Skeletal muscle tissue (tissue), 4 donors: ENCODE data around the gene MUC6. TPM values are rescaled to one million over a fixed set of nuclear protein-coding genes. Genes with fewer than 3 reads are reported as not detected.

Experiments used
- H3K27ac ChIP-seq: one replicate; pipeline ENCODE4 v1.7.0; 2013; ENCODE audit warnings: mild to moderate bottlenecking, low read depth, low read length, inconsistent platforms
- H3K27me3 ChIP-seq, 3 donors: one replicate each; pipeline ENCODE4 v1.7.0; 2013; ENCODE audit warnings: low read length in 3 of 3; ENCODE audit not compliant: control insufficient read depth in 3 of 3, insufficient read depth in 3 of 3
- H3K36me3 ChIP-seq, 3 donors: one replicate each; pipeline ENCODE4 v1.7.0; 2013; ENCODE audit warnings: low read length in 3 of 3; ENCODE audit not compliant: control insufficient read depth in 3 of 3, insufficient read depth in 3 of 3
- H3K4me1 ChIP-seq, 3 donors: one replicate each; pipeline ENCODE4 v1.7.0; 2013; ENCODE audit warnings: low read length in 3 of 3, mild to moderate bottlenecking in 3 of 3; ENCODE audit not compliant: control insufficient read depth in 3 of 3, insufficient read depth in 3 of 3
- H3K4me3 ChIP-seq, 3 donors: one replicate each; pipeline ENCODE4 v1.7.0; 2013; ENCODE audit warnings: low read length in 3 of 3
- H3K9ac ChIP-seq, 3 donors: one replicate each; pipeline ENCODE4 v1.7.0; 2013; ENCODE audit warnings: low read length in 3 of 3, mild to moderate bottlenecking in 3 of 3, moderate library complexity in 2 of 3, low read depth in 1 of 3
- H3K9me3 ChIP-seq, 3 donors: one replicate each; pipeline ENCODE4 v1.7.0; 2013; ENCODE audit warnings: low read length in 3 of 3; ENCODE audit not compliant: control insufficient read depth in 3 of 3
- total RNA-seq: library from RNA; depleted of rRNA; stranded (reverse); fragments of >200 nt; gene quantifications from one replicate; pipeline ENCODE4 v1.2.3, GENCODE V29; 2014
- donor health status: Osteomylitis.

MUC6 gene
- total RNA-seq, 1 donor from 2014 or later = not detected

GRCh38 chr11:1034456-1035295, 1.8 kb downstream of the MUC6 start:
- Histone ChIP-seq H3K27ac (no peak overlapping the region), H3K9me3 (peaks cover 0 to 2% (median 0%) of the 10 kb centered on the region in 3 donors), H3K4me1 (peaks cover 0 to 17% (median 11%) of the 10 kb centered on the region in 3 donors), H3K27me3 (peaks cover 22 to 25% (median 24%) of the 10 kb centered on the region in 3 donors), H3K36me3 (no peaks in the 10 kb centered on the region), H3K9ac (no peak overlapping the region), H3K4me3 (no peak overlapping the region)

- Histone ChIP-seq H3K4me1 (peaks cover 0 to 17% (median 11%) of the 10 kb centered on the region in 3 donors), H3K9me3 (peaks cover 0 to 2% (median 0%) of the 10 kb centered on the region in 3 donors), H3K36me3 (no peaks in the 10 kb centered on the region), H3K4me3 (no peak overlapping the region), H3K27me3 (peaks cover 21 to 25% (median 24%) of the 10 kb centered on the region in 3 donors), H3K27ac (no peak overlapping the region), H3K9ac (no peak overlapping the region)
Observed at GRCh38 chr11:1034001-1034400, 2.5 kb downstream of the MUC6 start.

- H3K9me3 ChIP-seq = peaks cover 0 to 2% (median 0%) of the 10 kb centered on the region in 3 donors
- no peaks in the 10 kb centered on the region for H3K36me3 ChIP-seq
- H3K4me3 ChIP-seq = no peak overlapping the region
- peaks cover 18 to 28% (median 22%) of the 10 kb centered on the region in 3 donors for H3K27me3 ChIP-seq
- H3K9ac ChIP-seq = no peak overlapping the region
- H3K27ac ChIP-seq = no peak overlapping the region
- peaks cover 0 to 17% (median 11%) of the 10 kb centered on the region in 3 donors for H3K4me1 ChIP-seq
Observed at GRCh38 chr11:1033016-1033798, 3.3 kb downstream of the MUC6 start.

GRCh38 chr11:1032310-1032891, 4.1 kb downstream of the MUC6 start:
- no peak overlapping the region for H3K27ac ChIP-seq
- H3K4me1 ChIP-seq = peaks cover 0 to 17% (median 11%) of the 10 kb centered on the region in 3 donors
- H3K4me3 ChIP-seq = no peak overlapping the region
- H3K9ac ChIP-seq = no peak overlapping the region
- H3K36me3 ChIP-seq = no peaks in the 10 kb centered on the region
- peaks cover 18 to 29% (median 21%) of the 10 kb centered on the region in 3 donors for H3K27me3 ChIP-seq
- H3K9me3 ChIP-seq = peaks cover 0 to 2% (median 0%) of the 10 kb centered on the region in 3 donors

- Histone ChIP-seq H3K9me3 (peaks cover 0 to 2% (median 0%) of the 10 kb centered on the region in 3 donors), H3K9ac (no peak overlapping the region), H3K27me3 (peaks cover 15 to 27% (median 18%) of the 10 kb centered on the region in 3 donors), H3K4me3 (no peak overlapping the region), H3K27ac (no peak overlapping the region), H3K36me3 (no peaks in the 10 kb centered on the region), H3K4me1 (peaks cover 0 to 17% (median 11%) of the 10 kb centered on the region in 3 donors)
Observed at GRCh38 chr11:1031121-1031899, 5.2 kb downstream of the MUC6 start.

- H3K36me3 ChIP-seq = no peaks in the 10 kb centered on the region
- no peak overlapping the region for H3K9ac ChIP-seq
- H3K27me3 ChIP-seq = peaks cover 12 to 20% (median 14%) of the 10 kb centered on the region in 3 donors
- peaks cover 0 to 17% (median 11%) of the 10 kb centered on the region in 3 donors for H3K4me1 ChIP-seq
- H3K4me3 ChIP-seq = no peak overlapping the region
- peaks cover 0 to 2% (median 0%) of the 10 kb centered on the region in 3 donors for H3K9me3 ChIP-seq
- H3K27ac ChIP-seq = no peak overlapping the region
Observed at GRCh38 chr11:1030556-1030955, 6.0 kb downstream of the MUC6 start.

DNA sequence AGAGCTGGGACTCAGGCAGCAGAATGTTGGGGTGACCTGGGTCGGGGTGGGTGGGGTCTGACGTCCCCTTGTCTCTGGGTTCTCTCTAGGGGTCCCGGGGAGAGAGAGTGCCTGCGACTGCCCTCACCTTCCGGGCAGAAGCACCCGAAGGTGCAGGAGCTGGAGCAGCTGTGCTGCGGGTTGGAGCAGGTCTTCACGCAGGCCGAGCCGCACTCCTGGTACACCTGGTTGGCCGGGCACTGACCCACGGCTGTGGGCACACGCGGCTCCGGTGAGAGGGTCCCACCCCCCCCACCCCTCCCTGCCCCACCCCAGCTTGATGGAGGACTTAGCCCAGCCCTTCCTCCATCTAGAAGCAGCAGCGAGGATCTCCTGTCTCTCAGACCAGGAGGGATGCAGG, 6.4 kb downstream of the MUC6 start:
- Histone ChIP-seq H3K36me3 (no peaks in the 10 kb centered on the region), H3K27ac (no peak overlapping the region), H3K4me3 (no peak overlapping the region), H3K27me3 (peaks cover 8 to 17% (median 11%) of the 10 kb centered on the region in 3 donors), H3K4me1 (peaks cover 0 to 15% (median 10%) of the 10 kb centered on the region in 3 donors), H3K9me3 (peaks cover 0 to 2% (median 0%) of the 10 kb centered on the region in 3 donors), H3K9ac (no peak overlapping the region)

DNA sequence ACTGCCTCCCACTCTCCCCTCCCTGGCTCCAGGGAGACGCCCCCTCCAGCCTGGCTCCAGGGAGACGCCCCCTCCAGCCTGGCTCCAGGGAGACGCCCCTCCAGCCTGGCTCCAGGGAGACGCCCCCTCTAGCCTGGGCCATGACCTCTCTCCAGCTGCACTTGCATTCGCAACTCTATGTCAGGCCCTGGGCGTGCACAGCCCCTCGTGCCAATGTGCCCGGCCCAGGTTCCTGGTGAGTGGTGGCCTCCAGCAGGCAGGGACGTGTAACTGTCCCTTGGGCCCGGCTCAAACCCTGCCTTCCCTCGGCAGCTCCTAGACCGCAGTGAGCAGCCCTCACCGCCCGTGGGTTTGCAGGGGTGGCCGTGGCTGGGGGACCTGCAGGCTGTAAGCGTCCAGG, 6.9 kb downstream of the MUC6 start:
- Histone ChIP-seq H3K4me1 (peaks cover 0 to 11% (median 9%) of the 10 kb centered on the region in 3 donors), H3K36me3 (no peaks in the 10 kb centered on the region), H3K27ac (no peak overlapping the region), H3K9me3 (peaks cover 0 to 2% (median 0%) of the 10 kb centered on the region in 3 donors), H3K4me3 (no peak overlapping the region), H3K9ac (no peak overlapping the region), H3K27me3 (peaks cover 4 to 13% (median 8%) of the 10 kb centered on the region in 3 donors)

DNA sequence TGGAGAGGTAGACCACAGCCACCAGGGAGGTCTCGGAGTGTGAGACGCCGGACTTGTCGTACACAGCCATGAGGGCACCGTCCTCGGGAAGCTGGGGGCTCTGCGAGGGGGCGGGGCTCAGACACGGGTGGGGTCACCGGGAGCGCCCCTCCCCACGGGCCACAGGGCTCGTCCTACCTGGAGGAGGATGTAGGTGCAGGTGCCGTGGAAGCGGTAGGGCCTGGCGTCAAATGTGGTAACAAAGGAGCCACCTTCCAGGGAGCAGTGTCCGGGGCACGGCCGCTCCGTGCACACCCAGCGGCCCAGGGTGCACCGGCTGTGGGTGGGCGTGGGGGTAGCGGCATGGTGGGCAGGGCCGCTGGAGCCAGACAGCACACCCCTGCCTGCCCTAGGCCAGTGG, 7.5 kb downstream of the MUC6 start:
- Histone ChIP-seq H3K9ac (no peak overlapping the region), H3K36me3 (no peaks in the 10 kb centered on the region), H3K27me3 (peaks cover 2 to 13% (median 8%) of the 10 kb centered on the region in 3 donors)

More for the DNA sequence above, 7.5 kb downstream of the MUC6 start:
- Histone ChIP-seq H3K9me3 (peaks cover 0 to 2% (median 0%) of the 10 kb centered on the region in 3 donors), H3K4me3 (no peak overlapping the region), H3K4me1 (peaks cover 0 to 5% (median 5%) of the 10 kb centered on the region in 3 donors), H3K27ac (no peak overlapping the region)
